ENCODE measurements around the gene FOCAD. TPM values are rescaled to one million over a fixed set of nuclear protein-coding genes. Genes with fewer than 3 reads are reported as not detected.
"Not testable (repeated sequence)": the region's sequence is repeated elsewhere in the genome, so short reads cannot be mapped to it uniquely, and the experiment has no call there.

The FOCAD gene
- total RNA-seq, 4 donors from 2014 or later = 17.6 to 27.2 (median 20.1) TPM

DNA sequence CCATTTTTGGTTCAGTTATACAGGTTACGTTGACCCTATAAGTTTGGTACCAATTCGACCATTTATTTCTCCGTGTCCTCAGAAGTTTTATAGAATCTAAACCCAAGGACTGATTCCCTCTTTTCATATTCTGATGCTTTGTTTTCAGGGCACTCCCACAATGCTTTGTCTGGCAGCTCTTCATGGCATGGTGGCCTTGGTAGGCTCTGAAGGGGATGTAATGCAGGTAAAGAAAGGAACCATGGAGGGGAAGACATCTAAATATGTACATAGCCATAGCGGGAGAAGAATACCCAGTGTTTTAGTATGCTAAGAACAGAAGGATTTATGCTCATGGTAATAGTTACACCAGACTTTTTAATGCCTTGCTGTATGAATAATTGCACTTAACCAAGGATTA, 264.6 kb downstream of the FOCAD start:
- Histone ChIP-seq H3K36me3 (peaks cover 0 to 63% (median 3%) of the 10 kb centered on the region in 4 donors), H3K4me1 (peaks cover 0 to 34% (median 19%) of the 10 kb centered on the region in 4 donors), H3K4me3 (no peak overlapping the region), H3K27ac (replicated peaks in 1 of 4) (no peak overlapping the region), H3K27me3 (no peaks in the 10 kb centered on the region), H3K9me3 (no peaks in the 10 kb centered on the region)
- TF ChIP-seq EP300 (IDR thresholded peaks at IDR 0.05) (no peak), POLR2AphosphoS5 (IDR thresholded peaks at IDR 0.05) (no peak)
- intact Hi-C loops (cut with DNase I) = loop anchor here (5.0 kb wide), 1 partner anchor 164 kb away; no protein-coding TSS in a partner anchor
- DNase-seq (ENCODE audit: extremely low spot score) = no peak
- WGBS = 87% methylated on average over 4 of the region's 4 CpGs

DNA sequence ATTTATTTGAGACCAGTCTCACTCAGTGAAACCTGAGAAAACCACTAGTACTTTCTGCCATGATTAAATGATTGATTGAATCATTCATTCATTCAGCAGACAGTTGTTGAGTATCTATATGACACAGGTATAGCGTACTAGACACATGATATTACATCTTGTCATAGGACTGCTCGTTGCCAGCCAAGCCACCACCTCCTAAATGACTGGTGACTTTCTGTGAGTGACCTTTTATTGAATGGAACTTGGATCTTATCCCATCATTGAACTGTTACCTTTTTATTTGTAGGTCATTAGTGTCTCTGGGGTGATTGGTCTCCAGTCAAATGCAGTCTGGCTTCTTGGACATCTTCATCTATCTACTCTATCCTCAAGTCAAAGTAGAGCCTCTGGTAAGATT, 266.6 kb downstream of the FOCAD start:
- Histone ChIP-seq H3K27me3 (no peaks in the 10 kb centered on the region), H3K36me3 (peaks cover 0 to 59% (median 3%) of the 10 kb centered on the region in 4 donors), H3K4me3 (no peak overlapping the region), H3K9me3 (no peaks in the 10 kb centered on the region), H3K27ac (replicated peaks in 1 of 4) (no peak overlapping the region), H3K4me1 (peaks cover 0 to 35% (median 19%) of the 10 kb centered on the region in 4 donors)
- WGBS = 96% methylated on average over 2 of the region's 2 CpGs
- DNase-seq (ENCODE audit: extremely low spot score) = no peak
- intact Hi-C loops (cut with DNase I) = no loop called here
- TF ChIP-seq POLR2A (IDR thresholded peaks at IDR 0.05; ENCODE audit: low read depth) (no peak), EP300 (IDR thresholded peaks at IDR 0.05) (no peak), POLR2AphosphoS5 (IDR thresholded peaks at IDR 0.05) (no peak)
- TF ChIP-seq, protein P1, sequence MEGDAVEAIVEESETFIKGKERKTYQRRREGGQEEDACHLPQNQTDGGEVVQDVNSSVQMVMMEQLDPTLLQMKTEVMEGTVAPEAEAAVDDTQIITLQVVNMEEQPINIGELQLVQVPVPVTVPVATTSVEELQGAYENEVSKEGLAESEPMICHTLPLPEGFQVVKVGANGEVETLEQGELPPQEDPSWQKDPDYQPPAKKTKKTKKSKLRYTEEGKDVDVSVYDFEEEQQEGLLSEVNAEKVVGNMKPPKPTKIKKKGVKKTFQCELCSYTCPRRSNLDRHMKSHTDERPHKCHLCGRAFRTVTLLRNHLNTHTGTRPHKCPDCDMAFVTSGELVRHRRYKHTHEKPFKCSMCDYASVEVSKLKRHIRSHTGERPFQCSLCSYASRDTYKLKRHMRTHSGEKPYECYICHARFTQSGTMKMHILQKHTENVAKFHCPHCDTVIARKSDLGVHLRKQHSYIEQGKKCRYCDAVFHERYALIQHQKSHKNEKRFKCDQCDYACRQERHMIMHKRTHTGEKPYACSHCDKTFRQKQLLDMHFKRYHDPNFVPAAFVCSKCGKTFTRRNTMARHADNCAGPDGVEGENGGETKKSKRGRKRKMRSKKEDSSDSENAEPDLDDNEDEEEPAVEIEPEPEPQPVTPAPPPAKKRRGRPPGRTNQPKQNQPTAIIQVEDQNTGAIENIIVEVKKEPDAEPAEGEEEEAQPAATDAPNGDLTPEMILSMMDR (IDR thresholded peaks at IDR 0.05) = no peak

DNA sequence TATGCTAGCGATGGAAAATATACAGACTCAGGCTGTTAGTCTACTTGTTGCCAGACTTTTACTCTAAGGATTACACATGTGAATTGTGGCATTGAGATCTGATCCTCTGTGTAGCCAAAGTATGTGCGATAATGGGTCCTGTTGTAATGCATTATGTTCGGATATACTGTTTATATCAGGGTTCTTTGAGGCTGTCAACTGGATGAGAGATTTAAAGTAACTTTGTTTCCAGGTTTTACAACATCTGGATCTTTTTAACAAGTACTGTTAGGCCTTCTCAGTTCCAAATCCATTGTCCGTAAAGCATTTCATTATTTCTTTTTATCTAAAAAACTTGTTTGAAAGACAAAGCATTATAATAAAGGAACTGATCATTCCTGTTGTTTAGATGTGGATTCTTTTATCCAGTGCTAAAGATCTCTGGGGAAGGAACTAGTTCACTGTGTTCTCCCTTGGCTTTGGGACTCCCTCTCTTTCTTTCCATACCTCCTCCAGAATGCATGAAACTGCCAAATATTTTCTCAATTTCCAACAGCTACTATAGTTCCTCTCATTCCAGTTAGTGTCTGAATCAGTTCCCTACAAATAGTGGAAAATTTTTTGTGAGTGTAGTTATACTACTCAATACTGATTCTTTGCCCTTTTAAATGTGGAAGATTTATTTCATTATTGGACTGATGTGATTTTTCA, 278.6 kb downstream of the FOCAD start:
- DNase-seq (ENCODE audit: extremely low spot score) = no peak
- H3K9me3 ChIP-seq = no peaks in the 10 kb centered on the region
- intact Hi-C loops (cut with DNase I) = no loop called here
- H3K27ac ChIP-seq (replicated peaks in 1 of 4) = peak overlapping the region in 1 of 4 donors; percentile 3
- 55% methylated on average over 4 of the region's 4 CpGs for WGBS
- no peaks in the 10 kb centered on the region for H3K36me3 ChIP-seq
- H3K4me1 ChIP-seq = peaks cover 0 to 10% (median 6%) of the 10 kb centered on the region in 4 donors
- TF ChIP-seq POLR2A (IDR thresholded peaks at IDR 0.05; ENCODE audit: low read depth) (no peak), EP300 (IDR thresholded peaks at IDR 0.05) (no peak), POLR2AphosphoS5 (IDR thresholded peaks at IDR 0.05) (no peak)
- TF ChIP-seq, protein P1 (IDR thresholded peaks at IDR 0.05) = no peak
- no peaks in the 10 kb centered on the region for H3K27me3 ChIP-seq
- no peak overlapping the region for H3K4me3 ChIP-seq

GRCh38 chr9:20972684-20973083, 288.6 kb downstream of the FOCAD start:
- no peak overlapping the region for H3K27ac ChIP-seq (replicated peaks in 1 of 4)
- H3K36me3 ChIP-seq = peaks cover 0 to 9% (median 4%) of the 10 kb centered on the region in 4 donors
- intact Hi-C loops (cut with DNase I) = no loop called here
- no peaks in the 10 kb centered on the region for H3K27me3 ChIP-seq
- no peak for DNase-seq (ENCODE audit: extremely low spot score)
- TF ChIP-seq POLR2AphosphoS5 (IDR thresholded peaks at IDR 0.05) = no peak
- TF ChIP-seq EP300 (IDR thresholded peaks at IDR 0.05) = no peak
- TF ChIP-seq, protein P1 (IDR thresholded peaks at IDR 0.05) = no peak
- no peak for TF ChIP-seq POLR2A (IDR thresholded peaks at IDR 0.05; ENCODE audit: low read depth)
- WGBS = 95% methylated on average over 1 of the region's 1 CpG
- H3K4me1 ChIP-seq = no peaks in the 10 kb centered on the region
- H3K4me3 ChIP-seq = no peak overlapping the region
- no peaks in the 10 kb centered on the region for H3K9me3 ChIP-seq

- H3K36me3 ChIP-seq; intact Hi-C loops (cut with DNase I); H3K27ac ChIP-seq (replicated peaks in 1 of 4); H3K4me1 ChIP-seq; H3K9me3 ChIP-seq; DNase-seq (ENCODE audit: extremely low spot score); H3K4me3 ChIP-seq; H3K27me3 ChIP-seq: not testable (repeated sequence)
- 80% methylated on average over 2 of the region's 2 CpGs for WGBS
These were observed 289.3 kb downstream of the FOCAD start for GRCh38 chr9:20973246-20973947.

- H3K27me3 ChIP-seq; intact Hi-C loops (cut with DNase I): not testable (repeated sequence)
- 75% methylated on average over 2 of the region's 2 CpGs for WGBS
These were observed 290.3 kb downstream of the FOCAD start for GRCh38 chr9:20974191-20974938.

More at GRCh38 chr9:20974191-20974938, 290.3 kb downstream of the FOCAD start:
- H3K36me3 ChIP-seq = peaks cover 0 to 18% (median 5%) of the 10 kb centered on the region in 4 donors
- H3K27ac ChIP-seq (replicated peaks in 1 of 4); H3K4me1 ChIP-seq; DNase-seq (ENCODE audit: extremely low spot score); H3K4me3 ChIP-seq; H3K9me3 ChIP-seq: not testable (repeated sequence)

All from esophagus muscularis mucosa (tissue), 4 donors.